HepG2 (cell line): ENCODE results near the gene ARL15. TPM values are rescaled to one million over a fixed set of nuclear protein-coding genes. Genes with fewer than 3 reads are reported as not detected.

Experiments
- ATAC-seq: fragments of 200-7000 bp; cut with Tn5 transposase; 3 replicates; pipeline ENCODE4 v1.9.1; 2020; ENCODE audit warnings: mild to moderate bottlenecking, moderate library complexity
- BruUV-seq: library from RNA; stranded (reverse); fragments of 400-500 nt; replicated peaks from 2 replicates; lab custom pipeline; 2021; lab: Mats Ljungman, UMichigan
- CTCF ChIA-PET: fragments of 300-600 bp; formaldehyde crosslinking; extraction: SDS; loops from one replicate; lab custom pipeline; 2021; ENCODE audit warnings: low total read pairs, inconsistent platforms, low intra/inter-chr PET ratio; lab: Yijun Ruan, JAX
- POLR2A ChIA-PET: fragments of 350-600 bp; sonication (Branson Sonifier 250); formaldehyde crosslinking; loops from one replicate; lab custom pipeline; 2020; ENCODE audit warnings: antibody characterized with exemption, inconsistent platforms; lab: Yijun Ruan, JAX
- DNase-seq: peaks from one replicate; pipeline ENCODE4 v3.0.0-alpha.2; 2015; ENCODE audit warnings: low spot score
- FAIRE-seq: peaks from 3 replicates; lab custom pipeline; 2011; peaks lifted over from hg19 to GRCh38; lab: Jason Lieb, UNC
- H2AFZ ChIP-seq: one replicate; pipeline ENCODE4 v1.6.1; 2011; ENCODE audit warnings: low read length, inconsistent platforms
- H3K27ac ChIP-seq: fragments of 300-600 bp; 3 replicates; pipeline ENCODE4 v1.8.0; 2011; ENCODE audit warnings: mixed run types, mild to moderate bottlenecking, mixed read lengths, low read length, inconsistent platforms; ENCODE audit not compliant: insufficient read depth; ENCODE audit errors: extremely low read length
- H3K27me3 ChIP-seq, 2 experiments: fragments of 200-600 bp in 1 of 2; 2 replicates in 1 of 2; 3 replicates in 1 of 2; pipeline versions ENCODE4 v1.6.0 to v1.8.0; 2011; ENCODE audit warnings: low read length in 2 of 2, mild to moderate bottlenecking in 2 of 2, moderate library complexity in 2 of 2, inconsistent platforms in 1 of 2; ENCODE audit not compliant: insufficient read depth in 2 of 2, control insufficient read depth in 1 of 2
- H3K36me3 ChIP-seq, 2 experiments: fragments of 200-600 bp in 1 of 2; replicated peaks in 1 of 2; 2 replicates in 1 of 2; 3 replicates in 1 of 2; pipeline versions ENCODE4 v1.5.1 to v1.8.0; 2011; ENCODE audit warnings: low read length in 2 of 2, inconsistent platforms in 1 of 2; ENCODE audit not compliant: insufficient read depth in 2 of 2, control insufficient read depth in 1 of 2
- H3K4me1 ChIP-seq: 2 replicates; pipeline ENCODE4 v1.5.1; 2012; ENCODE audit warnings: low read length, inconsistent platforms; ENCODE audit not compliant: insufficient read depth
- H3K4me2 ChIP-seq: 2 replicates; pipeline ENCODE4 v1.6.0; 2011; ENCODE audit warnings: low read depth, low read length, inconsistent platforms
- H3K4me3 ChIP-seq, 3 experiments: fragments of 200-600 bp in 1 of 3; sonication (generic), shearing (Covaris generic) in 1 of 3; replicated peaks in 1 of 3; 2 replicates each; pipeline ENCODE4 v1.5.1; 2011 to 2016; ENCODE audit warnings: low read length in 3 of 3, inconsistent platforms in 2 of 3, low read depth in 2 of 3, mild to moderate bottlenecking in 2 of 3, control low read depth in 1 of 3, mixed read lengths in 1 of 3; ENCODE audit not compliant: insufficient read depth in 1 of 3
- H3K79me2 ChIP-seq: one replicate; pipeline ENCODE4 v1.6.1; 2011; ENCODE audit warnings: low read length, inconsistent platforms; ENCODE audit not compliant: insufficient read depth
- H3K9ac ChIP-seq: 2 replicates; pipeline ENCODE4 v1.6.0; 2011; ENCODE audit warnings: mild to moderate bottlenecking, low read depth, low read length, inconsistent platforms; ENCODE audit not compliant: insufficient read depth
- H3K9me3 ChIP-seq: 2 replicates; pipeline ENCODE4 v1.5.1; 2012; ENCODE audit warnings: mild to moderate bottlenecking, low read length
- H4K20me1 ChIP-seq: 2 replicates; pipeline ENCODE4 v1.6.0; 2011; ENCODE audit warnings: inconsistent platforms, mild to moderate bottlenecking, low read length, moderate library complexity; ENCODE audit not compliant: insufficient read depth
- KDM4B ChIP-seq: sonication (generic); formaldehyde crosslinking; IDR thresholded peaks from 2 replicates; pipeline ENCODE4 v1.4.0; 2020; ENCODE audit warnings: missing genetic modification reagents
- KDM6A ChIP-seq: IDR thresholded peaks from 2 replicates; pipeline ENCODE4 v1.6.1; 2016; ENCODE audit warnings: low read depth
- LCORL ChIP-seq, 2 experiments: fragments of 450-650 bp in 1 of 2; sonication (generic) in 1 of 2; formaldehyde crosslinking in 1 of 2; IDR thresholded peaks; 2 replicates each; pipeline versions ENCODE4 v1.5.0 to v1.6.1; 2017 to 2020; ENCODE audit warnings: antibody characterized with exemption in 1 of 2, missing genetic modification reagents in 1 of 2
- NR2F1 ChIP-seq, 2 experiments: fragments of 450-650 bp in 1 of 2; formaldehyde crosslinking in 1 of 2; IDR thresholded peaks; 2 replicates each; pipeline versions ENCODE4 v1.5.0 to v1.6.1; 2016 to 2020; ENCODE audit warnings: mild to moderate bottlenecking in 1 of 2, missing compliant biosample characterization in 1 of 2, missing genetic modification reagents in 1 of 2, moderate library complexity in 1 of 2
- PHF20 ChIP-seq: sonication (generic); formaldehyde crosslinking; IDR thresholded peaks from 2 replicates; pipeline ENCODE4 v1.5.0; 2020; ENCODE audit warnings: mild to moderate bottlenecking, missing genetic modification reagents
- POLR2AphosphoS2 ChIP-seq: IDR thresholded peaks from 2 replicates; pipeline ENCODE4 v1.6.1; 2011; ENCODE audit warnings: low read depth, low read length, improper control_type of control experiment
- RBM39 ChIP-seq: fragments of 200-400 bp; formaldehyde crosslinking; IDR thresholded peaks from one replicate; pipeline ENCODE4 v1.6.1; 2018; ENCODE audit warnings: antibody characterized with exemption, mild to moderate bottlenecking, low read depth, low read length; ENCODE audit not compliant: poor library complexity, severe bottlenecking
- SMARCE1 ChIP-seq: fragments of 450-650 bp; IDR thresholded peaks from 2 replicates; pipeline ENCODE4 v1.6.1; 2017; ENCODE audit warnings: borderline replicate concordance
- THAP7 ChIP-seq: sonication (generic); formaldehyde crosslinking; IDR thresholded peaks from 2 replicates; pipeline ENCODE4 v1.8.1; 2023; ENCODE audit warnings: mild to moderate bottlenecking, missing genetic modification reagents
- ZNF720 ChIP-seq: sonication (generic); formaldehyde crosslinking; IDR thresholded peaks from 2 replicates; pipeline ENCODE4 v1.4.0; 2020; ENCODE audit warnings: missing genetic modification reagents
- WGBS: methylation state at CpG from one replicate; pipeline ENCODE4 v1.1.6; 2017; ENCODE audit warnings: low lambda C conversion rate; 5-methylcytosine and 5-hydroxymethylcytosine counted together
- in situ Hi-C: cut with HindIII; loops from 2 replicates; pipeline ENCODE4 v1.10.0; 2017; ENCODE audit warnings: low pct_unique_long_range_greater_than_20kb; ENCODE audit not compliant: extremely low pct_ligation_motif_present
- intact Hi-C: fragments of 100-400 bp; cut with micrococcal nuclease; formaldehyde crosslinking; loops from one replicate; pipeline ENCODE4 v1.10.0; 2022; ENCODE audit not compliant: unreplicated experiment
- polyA plus RNA-seq, 8 experiments: library from polyadenylated mRNA; depleted of rRNA in 3 of 8; stranded (reverse) in 7 of 8; unstranded in 1 of 8; fragments of >200 nt; fragmentation: Illumina TruSeq in 4 of 8; extraction: Trizol in 4 of 8; gene quantifications; 2 replicates each; pipeline versions ENCODE4 v1.2.1 to v1.2.3, GENCODE V29; 2011 to 2016; ENCODE audit warnings: low read depth in 4 of 8, missing spikeins in 1 of 8, mixed read lengths in 1 of 8; ENCODE audit not compliant: insufficient read depth in 1 of 8
- total RNA-seq, 5 experiments: library from RNA; depleted of rRNA; stranded (reverse); fragments of >200 nt; fragmentation: Illumina TruSeq; extraction: Trizol; gene quantifications; 2 replicates each; pipeline ENCODE4 v1.2.3, GENCODE V29; 2016; ENCODE audit warnings: low read depth in 1 of 5
- TF ChIP-seq, protein P1 (sequence below): sonication (generic); formaldehyde crosslinking; IDR thresholded peaks from 2 replicates; pipeline ENCODE4 v1.4.0; 2020; ENCODE audit warnings: missing genetic modification reagents

ARL15 gene
- total and polyA plus RNA-seq, 2 of the 13 experiments (the other 11 are each of a cell fraction or from before 2014, with no cell fraction given), result 2.5 to 7.7 TPM

- TF ChIP-seq LCORL (IDR thresholded peaks at IDR 0.05) (peak; percentile 76), LCORL (CRISPR knock-in tag; IDR thresholded peaks at IDR 0.05) (no peak), KDM6A (CRISPR knock-in tag) (no peak)
- ChIA-PET POLR2A (no interaction called here), CTCF (no interaction called here)
- intact Hi-C loops (loop anchor here (1.0 kb wide), 1 partner anchor 65 kb away; no protein-coding TSS in a partner anchor), in situ Hi-C loops (no loop called here)
- no peaks in the 10 kb centered on the region for H4K20me1 ChIP-seq
- FAIRE-seq (no peak), DNase-seq (no peak), ATAC-seq (no peak)
- H3K4me2 ChIP-seq, result no peak overlapping the region
- no peak overlapping the region for H2AFZ ChIP-seq
- H3K27me3 ChIP-seq, result no peaks in the 10 kb centered on the region; a peak in 1 of 5 replicates
- H3K79me2 ChIP-seq, result no peaks in the 10 kb centered on the region
- H3K4me3 ChIP-seq, result no peak overlapping the region
- BruUV-seq, result no TSS peak
- no peak overlapping the region for H3K27ac ChIP-seq
- WGBS, result 96% methylated on average over 1 of the region's 1 CpG
- H3K36me3 ChIP-seq, result no peaks in the 10 kb centered on the region
- H3K9ac ChIP-seq, result no peak overlapping the region
- no peaks in the 10 kb centered on the region for H3K9me3 ChIP-seq
- peaks cover 11% of the 10 kb centered on the region for H3K4me1 ChIP-seq
Measured at GRCh38 chr5:53943938-53944337, 366.4 kb downstream of the ARL15 start.

DNA sequence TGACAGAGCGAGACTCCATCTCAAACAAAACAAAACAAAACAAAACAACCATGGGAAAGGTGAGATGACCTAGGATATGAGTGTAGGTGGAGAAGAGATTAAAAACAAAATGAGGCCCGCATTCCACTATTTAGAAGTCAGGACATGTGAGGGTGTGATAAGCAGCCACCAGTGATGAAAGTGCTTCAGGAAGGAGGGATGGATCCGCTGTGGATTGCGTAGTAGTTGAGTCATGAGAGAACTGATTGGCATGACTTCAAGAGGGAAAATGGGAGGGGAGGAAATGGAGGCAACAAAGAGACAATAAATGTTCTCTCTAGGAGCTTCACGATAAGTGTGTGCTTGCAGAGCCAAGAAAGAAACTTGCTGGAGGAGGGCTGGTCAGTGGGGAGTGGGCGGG, 367.6 kb downstream of the ARL15 start:
- no TSS peak for BruUV-seq
- H3K4me1 ChIP-seq, result peaks cover 11% of the 10 kb centered on the region
- CTCF ChIA-PET, result no interaction called here
- no peaks in the 10 kb centered on the region for H3K36me3 ChIP-seq
- DNase-seq, result no peak
- H3K4me2 ChIP-seq, result no peak overlapping the region
- H3K9me3 ChIP-seq, result no peaks in the 10 kb centered on the region
- no peak overlapping the region for H2AFZ ChIP-seq
- no peaks in the 10 kb centered on the region for H4K20me1 ChIP-seq
- in situ Hi-C loops (no loop called here), intact Hi-C loops (loop anchor here (1.0 kb wide), 1 partner anchor 67 kb away; no protein-coding TSS in a partner anchor)
- ATAC-seq, result no peak
- no peak for FAIRE-seq
- H3K27me3 ChIP-seq, result no peaks in the 10 kb centered on the region; a peak in 1 of 5 replicates
- no peak overlapping the region for H3K9ac ChIP-seq
- no peaks in the 10 kb centered on the region for H3K79me2 ChIP-seq
- 70% methylated on average over 6 of the region's 6 CpGs for WGBS
- H3K27ac ChIP-seq, result no peak overlapping the region
- POLR2A ChIA-PET, result no interaction called here
- H3K4me3 ChIP-seq, result no peak overlapping the region
- no peak for TF ChIP-seq KDM4B (CRISPR knock-in tag)
- TF ChIP-seq THAP7, result no peak
- no peak for TF ChIP-seq PHF20 (CRISPR knock-in tag)
- TF ChIP-seq POLR2AphosphoS2, result no peak
- TF ChIP-seq RBM39, result no peak
- TF ChIP-seq NR2F1 (CRISPR knock-in tag; IDR thresholded peaks at IDR 0.05), result no peak
- no peak for TF ChIP-seq ZNF720 (CRISPR knock-in tag)
- TF ChIP-seq, protein P1, sequence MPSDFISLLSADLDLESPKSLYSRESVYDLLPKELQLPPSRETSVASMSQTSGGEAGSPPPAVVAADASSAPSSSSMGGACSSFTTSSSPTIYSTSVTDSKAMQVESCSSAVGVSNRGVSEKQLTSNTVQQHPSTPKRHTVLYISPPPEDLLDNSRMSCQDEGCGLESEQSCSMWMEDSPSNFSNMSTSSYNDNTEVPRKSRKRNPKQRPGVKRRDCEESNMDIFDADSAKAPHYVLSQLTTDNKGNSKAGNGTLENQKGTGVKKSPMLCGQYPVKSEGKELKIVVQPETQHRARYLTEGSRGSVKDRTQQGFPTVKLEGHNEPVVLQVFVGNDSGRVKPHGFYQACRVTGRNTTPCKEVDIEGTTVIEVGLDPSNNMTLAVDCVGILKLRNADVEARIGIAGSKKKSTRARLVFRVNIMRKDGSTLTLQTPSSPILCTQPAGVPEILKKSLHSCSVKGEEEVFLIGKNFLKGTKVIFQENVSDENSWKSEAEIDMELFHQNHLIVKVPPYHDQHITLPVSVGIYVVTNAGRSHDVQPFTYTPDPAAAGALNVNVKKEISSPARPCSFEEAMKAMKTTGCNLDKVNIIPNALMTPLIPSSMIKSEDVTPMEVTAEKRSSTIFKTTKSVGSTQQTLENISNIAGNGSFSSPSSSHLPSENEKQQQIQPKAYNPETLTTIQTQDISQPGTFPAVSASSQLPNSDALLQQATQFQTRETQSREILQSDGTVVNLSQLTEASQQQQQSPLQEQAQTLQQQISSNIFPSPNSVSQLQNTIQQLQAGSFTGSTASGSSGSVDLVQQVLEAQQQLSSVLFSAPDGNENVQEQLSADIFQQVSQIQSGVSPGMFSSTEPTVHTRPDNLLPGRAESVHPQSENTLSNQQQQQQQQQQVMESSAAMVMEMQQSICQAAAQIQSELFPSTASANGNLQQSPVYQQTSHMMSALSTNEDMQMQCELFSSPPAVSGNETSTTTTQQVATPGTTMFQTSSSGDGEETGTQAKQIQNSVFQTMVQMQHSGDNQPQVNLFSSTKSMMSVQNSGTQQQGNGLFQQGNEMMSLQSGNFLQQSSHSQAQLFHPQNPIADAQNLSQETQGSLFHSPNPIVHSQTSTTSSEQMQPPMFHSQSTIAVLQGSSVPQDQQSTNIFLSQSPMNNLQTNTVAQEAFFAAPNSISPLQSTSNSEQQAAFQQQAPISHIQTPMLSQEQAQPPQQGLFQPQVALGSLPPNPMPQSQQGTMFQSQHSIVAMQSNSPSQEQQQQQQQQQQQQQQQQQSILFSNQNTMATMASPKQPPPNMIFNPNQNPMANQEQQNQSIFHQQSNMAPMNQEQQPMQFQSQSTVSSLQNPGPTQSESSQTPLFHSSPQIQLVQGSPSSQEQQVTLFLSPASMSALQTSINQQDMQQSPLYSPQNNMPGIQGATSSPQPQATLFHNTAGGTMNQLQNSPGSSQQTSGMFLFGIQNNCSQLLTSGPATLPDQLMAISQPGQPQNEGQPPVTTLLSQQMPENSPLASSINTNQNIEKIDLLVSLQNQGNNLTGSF (CRISPR knock-in tag), result no peak
- TF ChIP-seq SMARCE1, result no peak
